Globus pallidus (tissue), 1 donor: ENCODE results near the gene PLPP1.
"Not testable (repeated sequence)": the region's sequence is repeated elsewhere in the genome, so short reads cannot be mapped to it uniquely, and the experiment has no call there.

Experiments
- DNase-seq: peaks from one replicate; pipeline ENCODE4 v3.0.0-alpha.2; 2015; ENCODE audit warnings: low spot score

PLPP1 gene

GRCh38 chr5:55503917-55504316 lies 30.8 kb downstream of the PLPP1 start:
- DNase-seq, result not testable (repeated sequence)

DNA sequence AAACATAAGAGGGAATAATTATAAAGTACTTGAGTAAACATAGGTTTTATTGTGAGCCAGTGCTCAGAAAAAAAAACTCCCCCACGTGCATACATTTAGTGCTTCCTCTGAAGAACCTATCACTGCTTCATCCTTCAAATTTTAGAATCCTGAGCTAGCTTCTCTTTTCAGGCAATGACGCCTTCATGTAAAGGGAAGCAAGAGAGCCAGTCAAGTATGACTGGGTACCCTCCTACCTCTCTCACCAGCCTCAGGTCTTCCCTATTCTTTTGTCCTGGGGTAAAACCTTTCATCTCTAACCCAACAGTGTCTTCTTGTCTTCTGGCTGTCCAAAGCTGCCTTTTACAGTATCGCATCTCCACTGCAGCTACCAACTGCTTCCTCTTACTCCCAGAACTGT lies 32.0 kb downstream of the PLPP1 start:
- DNase-seq, result no peak

GRCh38 chr5:55498457-55498856 lies 36.3 kb downstream of the PLPP1 start:
- no peak for DNase-seq

- DNase-seq, result no peak
Observed at GRCh38 chr5:55497712-55498111, 37.1 kb downstream of the PLPP1 start.

GRCh38 chr5:55495216-55495615 lies 39.5 kb downstream of the PLPP1 start:
- peak; percentile 79 for DNase-seq

GRCh38 chr5:55492449-55492848 lies 42.3 kb downstream of the PLPP1 start:
- DNase-seq, result no peak

DNA sequence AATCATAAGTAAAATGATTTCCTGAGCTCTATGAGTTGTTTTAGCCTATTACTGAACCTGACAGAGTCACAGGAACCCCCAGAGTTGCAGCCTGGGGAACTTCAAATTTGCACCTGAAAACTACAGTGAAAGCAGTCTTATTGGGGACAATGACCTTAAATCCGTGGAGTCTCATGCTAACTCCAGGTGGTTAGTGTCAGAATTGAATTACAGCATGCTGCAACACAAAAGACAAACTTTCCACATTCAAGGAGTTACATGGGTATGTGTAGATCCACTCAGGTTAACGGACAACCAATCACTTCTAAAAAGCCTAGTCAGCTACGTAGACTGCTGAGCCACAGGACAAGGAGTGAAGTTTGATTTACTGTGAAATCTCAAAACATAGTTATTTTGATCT lies 49.7 kb downstream of the PLPP1 start:
- DNase-seq, result no peak

GRCh38 chr5:55484531-55484930 lies 50.2 kb downstream of the PLPP1 start:
- no peak for DNase-seq

- DNase-seq, result no peak
Observed at GRCh38 chr5:55483885-55484284, 50.9 kb downstream of the PLPP1 start.

GRCh38 chr5:55481293-55481855 lies 53.4 kb downstream of the PLPP1 start:
- no peak for DNase-seq

- DNase-seq, result no peak
Observed at GRCh38 chr5:55480781-55481180, 54.0 kb downstream of the PLPP1 start.

DNA sequence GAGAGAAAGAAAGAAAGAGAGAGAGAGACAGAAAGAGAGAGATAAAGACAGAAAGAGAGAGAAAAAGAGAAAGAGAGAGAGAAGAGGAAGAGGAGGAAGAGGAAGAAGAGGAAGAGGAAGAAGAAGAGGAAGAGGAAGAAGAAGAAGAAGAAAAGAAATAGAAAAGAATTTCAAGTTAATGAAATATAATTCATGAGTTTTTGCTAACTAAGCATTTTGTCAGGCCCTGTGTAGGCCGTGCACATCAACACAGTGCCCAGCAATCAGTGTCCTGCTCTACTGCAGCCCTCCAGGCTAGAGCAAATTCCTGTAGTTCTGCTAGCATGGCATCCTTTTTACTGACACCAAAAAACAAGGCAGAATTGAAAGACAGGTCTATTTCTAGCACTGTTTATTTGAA lies 62.1 kb downstream of the PLPP1 start:
- DNase-seq, result no peak

DNA sequence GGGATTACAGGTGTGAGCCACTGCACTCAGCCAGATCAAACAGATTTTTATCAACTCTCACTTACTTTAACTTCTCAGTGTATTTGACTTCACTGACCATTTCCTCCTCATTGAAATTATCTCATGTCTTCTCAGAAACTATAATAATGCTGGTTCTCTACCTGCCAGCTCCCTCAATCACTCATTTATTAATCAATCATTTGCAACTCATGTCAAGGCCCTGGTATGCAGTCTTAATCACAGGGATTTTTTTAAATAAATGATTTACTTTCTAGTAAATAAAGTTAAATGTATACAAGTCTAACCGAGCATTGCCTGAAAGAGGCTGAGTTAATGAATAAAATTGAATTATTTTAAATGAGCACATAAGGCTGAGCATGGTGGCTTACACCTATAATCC lies 63.3 kb downstream of the PLPP1 start:
- no peak for DNase-seq

DNA sequence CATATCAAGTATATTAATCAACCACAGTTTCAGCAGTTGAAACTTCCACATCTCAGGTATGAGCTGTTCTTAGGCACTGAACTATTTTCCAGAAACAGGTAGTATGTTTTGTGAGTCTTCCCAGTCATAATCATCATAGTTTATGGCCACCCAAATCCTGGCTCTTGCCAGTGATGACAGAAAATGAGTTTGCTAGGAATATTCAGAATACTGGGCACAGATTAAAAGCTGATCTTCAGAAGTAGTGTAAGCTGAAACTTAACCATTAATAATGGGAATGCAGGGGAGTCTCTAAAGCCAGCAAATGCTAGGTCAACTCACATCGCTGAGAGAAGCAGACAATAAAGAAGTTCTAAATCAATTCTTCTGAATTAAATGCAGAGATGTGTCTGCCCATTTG lies 64.5 kb downstream of the PLPP1 start:
- no peak for DNase-seq

GRCh38 chr5:55469839-55470238 lies 64.9 kb downstream of the PLPP1 start:
- no peak for DNase-seq

DNA sequence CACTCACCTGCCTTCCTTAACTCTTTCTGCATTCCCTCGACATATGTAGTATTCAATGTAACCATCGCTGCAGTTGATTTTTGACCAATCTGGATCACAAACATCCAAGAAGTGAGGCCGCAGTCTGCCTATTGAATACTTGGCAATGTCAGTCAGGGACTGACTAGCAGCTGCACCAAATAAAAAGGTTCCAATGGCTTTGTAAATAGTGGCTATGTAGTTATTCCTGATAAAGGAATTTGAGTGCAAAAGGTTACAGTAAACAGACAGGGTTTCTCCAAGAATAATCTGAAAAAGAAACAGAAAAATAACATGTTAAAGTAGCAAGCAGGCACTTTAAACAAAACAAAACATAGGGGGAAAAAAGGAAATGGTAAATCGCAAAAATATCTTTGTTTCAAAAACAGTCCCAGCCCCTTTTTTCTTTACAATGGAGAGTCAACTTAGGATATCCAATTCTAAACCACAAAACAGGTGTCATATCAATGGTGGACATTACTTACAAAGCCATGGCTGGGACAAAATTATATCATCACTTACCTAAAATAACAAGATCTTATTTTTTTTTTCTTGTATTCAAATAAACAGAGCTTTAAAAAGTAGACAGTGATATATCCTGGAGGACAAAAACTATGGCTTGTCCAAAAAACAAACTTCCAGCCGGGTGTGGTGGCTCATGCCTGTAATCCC lies 66.8 kb downstream of the PLPP1 start:
- no peak for DNase-seq

DNA sequence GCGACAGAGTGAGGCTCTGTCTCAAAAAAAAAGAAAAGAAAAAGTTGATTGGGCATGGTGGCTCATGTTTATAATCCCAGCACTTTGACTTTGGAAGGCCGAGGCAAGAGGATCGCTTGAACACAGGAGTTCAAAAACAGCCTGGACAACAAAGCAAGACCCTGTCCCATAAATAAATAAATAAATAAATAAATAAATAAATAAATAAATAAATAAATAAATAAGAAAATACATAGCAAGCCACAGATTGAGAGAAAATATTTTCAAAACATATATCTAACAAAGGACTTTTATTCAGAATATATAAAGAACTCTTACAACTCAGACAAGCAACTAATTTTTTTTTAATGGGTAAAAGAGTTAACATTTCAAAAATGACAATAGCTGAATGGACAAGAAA lies 71.2 kb downstream of the PLPP1 start:
- DNase-seq, result no peak

DNA sequence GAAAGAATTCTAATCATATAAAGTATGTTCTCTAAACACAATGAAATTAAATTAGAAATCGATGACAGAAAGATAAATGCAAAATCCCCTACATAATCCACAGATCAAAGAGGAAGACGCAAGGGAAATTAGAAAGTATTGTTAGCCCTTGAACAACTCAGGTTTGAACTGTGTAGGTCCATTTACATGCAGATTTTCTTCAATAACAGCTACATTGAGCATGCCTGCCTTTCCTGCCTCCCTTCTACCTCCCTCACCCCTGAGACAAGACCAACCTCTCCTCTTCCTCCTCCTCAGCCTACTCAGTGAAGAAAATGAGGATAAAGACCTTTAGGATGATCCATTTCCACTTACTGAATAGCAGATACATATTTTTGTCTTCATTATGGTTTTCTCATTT lies 75.2 kb downstream of the PLPP1 start:
- no peak for DNase-seq

- DNase-seq, result no peak
Observed at GRCh38 chr5:55456216-55456895, 78.4 kb downstream of the PLPP1 start.

- no peak for DNase-seq
Observed at GRCh38 chr5:55454282-55454681, 80.5 kb downstream of the PLPP1 start.

GRCh38 chr5:55453211-55453610 lies 81.6 kb downstream of the PLPP1 start:
- DNase-seq, result no peak

- DNase-seq, result no peak
Observed at GRCh38 chr5:55451976-55452375, 82.8 kb downstream of the PLPP1 start.

DNA sequence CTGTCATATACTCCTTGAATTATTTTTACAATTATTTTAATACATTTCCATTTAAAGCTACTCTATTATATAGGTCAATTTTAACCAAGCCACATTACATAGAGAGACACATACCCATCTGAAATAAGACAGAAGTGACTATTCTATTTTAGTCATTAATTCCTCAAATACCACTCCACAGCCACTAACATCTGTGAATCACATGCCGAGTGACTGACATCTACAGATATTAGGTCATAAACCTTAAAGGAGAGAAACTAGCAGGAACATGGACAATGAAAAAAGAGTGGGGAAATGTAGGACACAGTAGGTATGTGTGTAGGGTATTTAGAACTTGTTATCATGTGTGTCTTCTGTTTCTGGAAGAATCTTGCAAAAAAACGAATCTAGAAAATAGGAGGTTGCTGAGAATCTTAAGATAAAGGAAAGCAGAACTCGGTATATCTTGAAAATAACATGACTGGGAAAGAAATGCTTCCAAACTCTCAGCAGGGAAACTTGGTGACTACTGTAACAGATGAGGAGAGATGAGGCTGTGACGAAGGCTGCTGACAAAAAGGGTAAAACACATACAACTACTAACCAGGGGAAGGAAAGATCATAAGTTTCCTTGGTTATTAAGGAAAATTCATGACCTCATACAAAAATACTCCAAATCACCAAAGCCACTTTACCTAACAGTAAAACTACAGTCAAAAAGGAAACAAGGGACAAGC lies 84.6 kb downstream of the PLPP1 start:
- no peak for DNase-seq
